Activated CD4-positive, alpha-beta T cell treated with anti-CD3 and anti-CD28 coated beads for 4 hours (primary cell): Measurements from ENCODE around the gene SORL1.
A peak's percentile ranks its signal among the peaks of the same experiment; 100 is the strongest.
"Not testable (repeated sequence)": the region's sequence is repeated elsewhere in the genome, so short reads cannot be mapped to it uniquely, and the experiment has no call there.

ENCODE experiments used
- DNase-seq, 2 donors: peaks; one replicate each; pipeline ENCODE4 v3.0.0-alpha.2; 2020

The SORL1 gene

GRCh38 chr11:121451986-121452608 lies at the start of gene SORL1:
TSS of gene SORL1 (plus strand) at chr11:121452314. CDS start at chr11:121452332, 18 bp downstream.
- peak; percentile 68 to 73 for DNase-seq

- DNase-seq: no peak
Measured at GRCh38 chr11:121405646-121406045, 46.5 kb upstream of the SORL1 start.

GRCh38 chr11:121406291-121406690 lies 45.8 kb upstream of the SORL1 start:
- no peak for DNase-seq

GRCh38 chr11:121408830-121409229 lies 43.3 kb upstream of the SORL1 start:
- no peak for DNase-seq

- not testable (repeated sequence) for DNase-seq
Measured at GRCh38 chr11:121410041-121410440, 42.1 kb upstream of the SORL1 start.

- not testable (repeated sequence) for DNase-seq
Measured at GRCh38 chr11:121411330-121411729, 40.8 kb upstream of the SORL1 start.

GRCh38 chr11:121412000-121412587 lies 40.0 kb upstream of the SORL1 start:
- DNase-seq: no peak

GRCh38 chr11:121412711-121413415 lies 39.3 kb upstream of the SORL1 start:
- DNase-seq: no peak

- no peak for DNase-seq
Measured at GRCh38 chr11:121414141-121414913, 37.8 kb upstream of the SORL1 start.

GRCh38 chr11:121415856-121416255 lies 36.3 kb upstream of the SORL1 start:
- DNase-seq: no peak

GRCh38 chr11:121417055-121417551 lies 35.0 kb upstream of the SORL1 start:
- peak; percentile 11 to 17 for DNase-seq

- DNase-seq: no peak
Measured at GRCh38 chr11:121417607-121418006, 34.5 kb upstream of the SORL1 start.

GRCh38 chr11:121418625-121419114 lies 33.4 kb upstream of the SORL1 start:
- DNase-seq: peak; percentile 29 to 30

- DNase-seq: no peak
Measured at GRCh38 chr11:121419836-121420235, 32.3 kb upstream of the SORL1 start.

GRCh38 chr11:121420398-121420797 lies 31.7 kb upstream of the SORL1 start:
- no peak for DNase-seq

- no peak for DNase-seq
Measured at GRCh38 chr11:121421149-121421901, 30.8 kb upstream of the SORL1 start.

- no peak for DNase-seq
Measured at GRCh38 chr11:121422675-121423074, 29.4 kb upstream of the SORL1 start.

- DNase-seq: no peak
Measured at GRCh38 chr11:121425828-121426227, 26.3 kb upstream of the SORL1 start.

GRCh38 chr11:121426476-121427399 lies 25.4 kb upstream of the SORL1 start:
- peak; percentile 32 to 43 for DNase-seq

- no peak for DNase-seq
Measured at GRCh38 chr11:121427400-121427744, 24.7 kb upstream of the SORL1 start.

- DNase-seq: no peak
Measured at GRCh38 chr11:121429556-121429955, 22.6 kb upstream of the SORL1 start.
